Measurements from ENCODE around the gene EXOSC2. TPM values are rescaled to one million over a fixed set of nuclear protein-coding genes. Genes with fewer than 3 reads are reported as not detected.

EXOSC2 gene
- total and polyA plus RNA-seq, 2 of the 13 experiments (the other 11 are each of a cell fraction or from before 2014, with no cell fraction given): 27.5 to 63.8 TPM

GRCh38 chr9:130681769-130682420, 11.7 kb upstream of the EXOSC2 start (continued):
- TF ChIP-seq ZHX2 (IDR thresholded peaks at IDR 0.05; ENCODE audit: low read depth) (no peak), ZHX2 (CRISPR knock-in tag; IDR thresholded peaks at IDR 0.05; ENCODE audit: borderline replicate concordance) (no peak), PATZ1 (CRISPR knock-in tag; IDR thresholded peaks at IDR 0.05) (peak; percentile 64; the same call in 1 of the 2 replicates), CBX5 (CRISPR knock-in tag; IDR thresholded peaks at IDR 0.05; ENCODE audit: borderline replicate concordance) (0 out of 2 replicates have a peak, but pooled peaks have one; percentile 24), AFF4 (CRISPR knock-in tag; IDR thresholded peaks at IDR 0.05) (no peak), KLF16 (CRISPR knock-in tag; IDR thresholded peaks at IDR 0.05) (0 out of 4 replicates have a peak, but pooled peaks of 1 of the 2 experiments have one; percentile 3), ZBTB25 (CRISPR knock-in tag; IDR thresholded peaks at IDR 0.05) (no peak), IRF9 (CRISPR knock-in tag; IDR thresholded peaks at IDR 0.05; ENCODE audit: borderline replicate concordance) (peak; percentile 73; the same call in 1 of the 2 replicates)
